Nephron progenitor cell (in vitro differentiated cells): Measurements from ENCODE around the gene ZNF592.

Experiments used
- DNase-seq: peaks from one replicate; pipeline ENCODE4 v3.0.0; 2021
- H3K27ac Mint-ChIP-seq: 2 replicates; pipeline ENCODE4 v1.8.0; 2021; ENCODE audit warnings: mild to moderate bottlenecking, moderate library complexity, mixed read lengths
- H3K27me3 Mint-ChIP-seq: 2 replicates; pipeline ENCODE4 v1.8.0; 2021; ENCODE audit warnings: mild to moderate bottlenecking, low read depth, mixed read lengths; ENCODE audit not compliant: poor library complexity
- H3K36me3 Mint-ChIP-seq: 2 replicates; pipeline ENCODE4 v1.8.0; 2021; ENCODE audit warnings: low read depth, mixed read lengths
- H3K4me1 Mint-ChIP-seq: 2 replicates; pipeline ENCODE4 v1.8.0; 2021; ENCODE audit warnings: mixed read lengths
- H3K4me3 Mint-ChIP-seq: 2 replicates; pipeline ENCODE4 v1.8.0; 2021; ENCODE audit warnings: mild to moderate bottlenecking, moderate library complexity, mixed read lengths
- H3K9me3 Mint-ChIP-seq: 2 replicates; pipeline ENCODE4 v1.8.0; 2021; ENCODE audit warnings: mild to moderate bottlenecking, moderate library complexity, mixed read lengths
- TF ChIP-seq, protein P1 (sequence below): fragments of 200-600 bp; sonication (generic); IDR thresholded peaks from 2 replicates; pipeline ENCODE4 v1.5.0; 2021; ENCODE audit warnings: antibody characterized with exemption

ZNF592 gene

GRCh38 chr15:84817466-84818081, 69.2 kb downstream of the ZNF592 start:
- peak overlapping the region; percentile 81 for H3K4me3 Mint-ChIP-seq
- peaks cover 44% of the 10 kb centered on the region for H3K4me1 Mint-ChIP-seq

GRCh38 chr15:84818261-84819131, 70.1 kb downstream of the ZNF592 start:
- Mint-ChIP-seq H3K4me3 (peak overlapping the region; percentile 81), H3K36me3 (no peaks in the 10 kb centered on the region), H3K4me1 (peaks cover 44% of the 10 kb centered on the region), H3K27ac (peak overlapping the region; percentile 96), H3K9me3 (no peaks in the 10 kb centered on the region), H3K27me3 (peaks cover 20% of the 10 kb centered on the region)
- DNase-seq = no peak
- TF ChIP-seq, protein P1, sequence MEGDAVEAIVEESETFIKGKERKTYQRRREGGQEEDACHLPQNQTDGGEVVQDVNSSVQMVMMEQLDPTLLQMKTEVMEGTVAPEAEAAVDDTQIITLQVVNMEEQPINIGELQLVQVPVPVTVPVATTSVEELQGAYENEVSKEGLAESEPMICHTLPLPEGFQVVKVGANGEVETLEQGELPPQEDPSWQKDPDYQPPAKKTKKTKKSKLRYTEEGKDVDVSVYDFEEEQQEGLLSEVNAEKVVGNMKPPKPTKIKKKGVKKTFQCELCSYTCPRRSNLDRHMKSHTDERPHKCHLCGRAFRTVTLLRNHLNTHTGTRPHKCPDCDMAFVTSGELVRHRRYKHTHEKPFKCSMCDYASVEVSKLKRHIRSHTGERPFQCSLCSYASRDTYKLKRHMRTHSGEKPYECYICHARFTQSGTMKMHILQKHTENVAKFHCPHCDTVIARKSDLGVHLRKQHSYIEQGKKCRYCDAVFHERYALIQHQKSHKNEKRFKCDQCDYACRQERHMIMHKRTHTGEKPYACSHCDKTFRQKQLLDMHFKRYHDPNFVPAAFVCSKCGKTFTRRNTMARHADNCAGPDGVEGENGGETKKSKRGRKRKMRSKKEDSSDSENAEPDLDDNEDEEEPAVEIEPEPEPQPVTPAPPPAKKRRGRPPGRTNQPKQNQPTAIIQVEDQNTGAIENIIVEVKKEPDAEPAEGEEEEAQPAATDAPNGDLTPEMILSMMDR = no peak

More at GRCh38 chr15:84817466-84818081, 69.2 kb downstream of the ZNF592 start:
- TF ChIP-seq, protein P1 = no peak
- DNase-seq = peak; percentile 18
- H3K27ac Mint-ChIP-seq = peak overlapping the region; percentile 96
- peaks cover 17% of the 10 kb centered on the region for H3K27me3 Mint-ChIP-seq
- no peaks in the 10 kb centered on the region for H3K9me3 Mint-ChIP-seq
- no peaks in the 10 kb centered on the region for H3K36me3 Mint-ChIP-seq

- Mint-ChIP-seq H3K27me3 (peaks cover 17% of the 10 kb centered on the region), H3K36me3 (no peaks in the 10 kb centered on the region), H3K9me3 (no peaks in the 10 kb centered on the region), H3K27ac (peak overlapping the region; percentile 74), H3K4me1 (peaks cover 44% of the 10 kb centered on the region), H3K4me3 (peak overlapping the region; percentile 23)
- DNase-seq = no peak
- TF ChIP-seq, protein P1 = no peak
These were observed 70.9 kb downstream of the ZNF592 start for GRCh38 chr15:84819291-84819768.

DNA sequence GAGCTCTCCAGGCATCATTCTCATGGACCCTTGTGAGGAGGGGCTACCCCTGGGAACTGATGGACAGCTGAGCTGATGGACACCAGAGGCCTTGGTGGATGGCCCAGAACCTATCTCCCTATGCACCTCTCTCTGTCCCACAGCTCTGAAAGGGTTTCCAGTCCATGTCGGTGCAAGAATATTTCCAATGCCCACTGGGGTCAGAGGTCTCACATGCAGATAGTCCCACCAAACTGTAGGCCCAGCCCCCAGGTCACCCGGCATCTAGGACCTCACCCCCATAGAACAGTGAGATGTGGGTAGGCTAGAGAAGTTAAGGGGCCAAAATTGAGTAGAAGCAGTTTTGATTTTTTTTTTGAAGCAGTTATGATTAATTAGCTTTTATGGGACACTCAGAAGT, 71.4 kb downstream of the ZNF592 start:
- H3K4me3 Mint-ChIP-seq = no peak overlapping the region

GRCh38 chr15:84821501-84822021, 73.2 kb downstream of the ZNF592 start:
- TF ChIP-seq, protein P1 = no peak
- no peak for DNase-seq
- Mint-ChIP-seq H3K4me3 (no peak overlapping the region), H3K27me3 (peaks cover 6% of the 10 kb centered on the region), H3K9me3 (no peaks in the 10 kb centered on the region), H3K4me1 (peaks cover 41% of the 10 kb centered on the region), H3K36me3 (no peaks in the 10 kb centered on the region), H3K27ac (peak overlapping the region; percentile 25)

More for the DNA sequence above, 71.4 kb downstream of the ZNF592 start:
- Mint-ChIP-seq H3K4me1 (peaks cover 44% of the 10 kb centered on the region), H3K36me3 (no peaks in the 10 kb centered on the region), H3K27me3 (peaks cover 14% of the 10 kb centered on the region), H3K9me3 (no peaks in the 10 kb centered on the region), H3K27ac (no peak overlapping the region)
- no peak for DNase-seq
- TF ChIP-seq, protein P1 = no peak
